HepG2 (cell line): ENCODE measurements around the gene CTU2. TPM values are rescaled to one million over a fixed set of nuclear protein-coding genes. Genes with fewer than 3 reads are reported as not detected.

Experiments
- ATF1 ChIP-seq: IDR thresholded peaks from 2 replicates; pipeline ENCODE4 v1.6.1; 2016; ENCODE audit warnings: mild to moderate bottlenecking, control low read depth
- CENPT ChIP-seq: sonication (generic); formaldehyde crosslinking; IDR thresholded peaks from 2 replicates; pipeline ENCODE4 v1.8.0; 2022; ENCODE audit warnings: low read depth, mild to moderate bottlenecking, moderate library complexity, missing genetic modification reagents
- MEF2D ChIP-seq: sonication (generic); formaldehyde crosslinking; IDR thresholded peaks from 2 replicates; pipeline ENCODE4 v1.5.1; 2020; ENCODE audit warnings: mild to moderate bottlenecking, missing genetic modification reagents
- MLLT10 ChIP-seq: sonication (generic); formaldehyde crosslinking; IDR thresholded peaks from 2 replicates; pipeline ENCODE4 v1.4.0; 2020; ENCODE audit warnings: missing genetic modification reagents
- NFE2L1 ChIP-seq: sonication (generic); formaldehyde crosslinking; IDR thresholded peaks from 2 replicates; pipeline ENCODE4 v1.4.0; 2020; ENCODE audit warnings: missing genetic modification reagents, mild to moderate bottlenecking, borderline replicate concordance
- RXRB ChIP-seq: IDR thresholded peaks from 2 replicates; pipeline ENCODE4 v1.6.1; 2016; ENCODE audit warnings: borderline replicate concordance, missing genetic modification reagents, missing compliant biosample characterization
- SP1 ChIP-seq, 2 experiments: fragments of 450-650 bp in 1 of 2; sonication (generic) in 1 of 2; formaldehyde crosslinking in 1 of 2; IDR thresholded peaks; 2 replicates each; pipeline versions ENCODE4 v1.4.0 to v1.6.1; 2016 to 2020; ENCODE audit warnings: missing genetic modification reagents in 1 of 2
- TBL1XR1 ChIP-seq: fragments of 150-350 bp; IDR thresholded peaks from 2 replicates; pipeline ENCODE4 v1.6.1; 2014; ENCODE audit warnings: borderline replicate concordance, low read length; ENCODE audit not compliant: partially characterized antibody
- YEATS2 ChIP-seq: sonication (generic); formaldehyde crosslinking; IDR thresholded peaks from 2 replicates; pipeline ENCODE4 v1.4.0; 2020; ENCODE audit warnings: missing genetic modification reagents, borderline replicate concordance
- ZFY ChIP-seq: sonication (generic); formaldehyde crosslinking; IDR thresholded peaks from 2 replicates; pipeline ENCODE4 v1.4.0; 2020; ENCODE audit warnings: missing genetic modification reagents
- ZMAT3 ChIP-seq: sonication (generic); formaldehyde crosslinking; conservative IDR thresholded peaks from 2 replicates; pipeline ENCODE4 v1.7.0; 2021; ENCODE audit warnings: missing genetic modification reagents
- ZNF121 ChIP-seq: sonication (generic); formaldehyde crosslinking; IDR thresholded peaks from 2 replicates; pipeline ENCODE4 v1.5.0; 2020; ENCODE audit warnings: mild to moderate bottlenecking, missing genetic modification reagents
- ZNF207 ChIP-seq: fragments of 450-650 bp; IDR thresholded peaks from 2 replicates; pipeline ENCODE4 v1.6.1; 2016; ENCODE audit warnings: antibody characterized with exemption, borderline replicate concordance
- ZNF232 ChIP-seq: sonication (generic); formaldehyde crosslinking; IDR thresholded peaks from 2 replicates; pipeline ENCODE4 v1.4.0; 2020; ENCODE audit warnings: missing genetic modification reagents, borderline replicate concordance
- ZNF383 ChIP-seq: sonication (generic); formaldehyde crosslinking; IDR thresholded peaks from 2 replicates; pipeline ENCODE4 v1.4.0; 2020; ENCODE audit warnings: missing genetic modification reagents, mild to moderate bottlenecking, borderline replicate concordance
- ZNF607 ChIP-seq: sonication (generic); formaldehyde crosslinking; IDR thresholded peaks from 2 replicates; pipeline ENCODE4 v1.5.1; 2020; ENCODE audit warnings: missing genetic modification reagents, mild to moderate bottlenecking, borderline replicate concordance
- ZNF761 ChIP-seq: sonication (generic); formaldehyde crosslinking; conservative IDR thresholded peaks from 2 replicates; pipeline ENCODE4 v1.4.0; 2020; ENCODE audit warnings: mild to moderate bottlenecking, missing genetic modification reagents
- ZNF768 ChIP-seq: sonication (generic); formaldehyde crosslinking; IDR thresholded peaks from 2 replicates; pipeline ENCODE4 v1.4.0; 2020; ENCODE audit warnings: missing genetic modification reagents
- ZNF790 ChIP-seq: sonication (generic); formaldehyde crosslinking; IDR thresholded peaks from 2 replicates; pipeline ENCODE4 v1.8.0; 2022; ENCODE audit warnings: missing genetic modification reagents, mild to moderate bottlenecking, borderline replicate concordance
- ZNF879 ChIP-seq: sonication (generic); formaldehyde crosslinking; IDR thresholded peaks from 2 replicates; pipeline ENCODE4 v1.8.1; 2023; ENCODE audit warnings: missing genetic modification reagents
- polyA plus RNA-seq, 8 experiments: library from polyadenylated mRNA; depleted of rRNA in 3 of 8; stranded (reverse) in 7 of 8; unstranded in 1 of 8; fragments of >200 nt; fragmentation: Illumina TruSeq in 4 of 8; extraction: Trizol in 4 of 8; gene quantifications; 2 replicates each; pipeline versions ENCODE4 v1.2.1 to v1.2.3, GENCODE V29; 2011 to 2016; ENCODE audit warnings: low read depth in 4 of 8, missing spikeins in 1 of 8, mixed read lengths in 1 of 8; ENCODE audit not compliant: insufficient read depth in 1 of 8
- total RNA-seq, 5 experiments: library from RNA; depleted of rRNA; stranded (reverse); fragments of >200 nt; fragmentation: Illumina TruSeq; extraction: Trizol; gene quantifications; 2 replicates each; pipeline ENCODE4 v1.2.3, GENCODE V29; 2016; ENCODE audit warnings: low read depth in 1 of 5
- TF ChIP-seq, protein P1 (sequence below): sonication (generic); formaldehyde crosslinking; IDR thresholded peaks from 2 replicates; pipeline ENCODE4 v1.5.1; 2020; ENCODE audit warnings: mild to moderate bottlenecking, missing genetic modification reagents
- TF ChIP-seq, protein P2 (sequence below): sonication (generic); formaldehyde crosslinking; IDR thresholded peaks from 2 replicates; pipeline ENCODE4 v1.4.0; 2020; ENCODE audit warnings: missing genetic modification reagents
- TF ChIP-seq, protein P3 (sequence below): sonication (generic); formaldehyde crosslinking; IDR thresholded peaks from 2 replicates; pipeline ENCODE4 v1.8.0; 2022; ENCODE audit warnings: low read depth, missing genetic modification reagents

The CTU2 gene
- total and polyA plus RNA-seq, 2 of the 13 experiments (the other 11 are each of a cell fraction or from before 2014, with no cell fraction given) = 13.3 to 21.9 TPM

DNA sequence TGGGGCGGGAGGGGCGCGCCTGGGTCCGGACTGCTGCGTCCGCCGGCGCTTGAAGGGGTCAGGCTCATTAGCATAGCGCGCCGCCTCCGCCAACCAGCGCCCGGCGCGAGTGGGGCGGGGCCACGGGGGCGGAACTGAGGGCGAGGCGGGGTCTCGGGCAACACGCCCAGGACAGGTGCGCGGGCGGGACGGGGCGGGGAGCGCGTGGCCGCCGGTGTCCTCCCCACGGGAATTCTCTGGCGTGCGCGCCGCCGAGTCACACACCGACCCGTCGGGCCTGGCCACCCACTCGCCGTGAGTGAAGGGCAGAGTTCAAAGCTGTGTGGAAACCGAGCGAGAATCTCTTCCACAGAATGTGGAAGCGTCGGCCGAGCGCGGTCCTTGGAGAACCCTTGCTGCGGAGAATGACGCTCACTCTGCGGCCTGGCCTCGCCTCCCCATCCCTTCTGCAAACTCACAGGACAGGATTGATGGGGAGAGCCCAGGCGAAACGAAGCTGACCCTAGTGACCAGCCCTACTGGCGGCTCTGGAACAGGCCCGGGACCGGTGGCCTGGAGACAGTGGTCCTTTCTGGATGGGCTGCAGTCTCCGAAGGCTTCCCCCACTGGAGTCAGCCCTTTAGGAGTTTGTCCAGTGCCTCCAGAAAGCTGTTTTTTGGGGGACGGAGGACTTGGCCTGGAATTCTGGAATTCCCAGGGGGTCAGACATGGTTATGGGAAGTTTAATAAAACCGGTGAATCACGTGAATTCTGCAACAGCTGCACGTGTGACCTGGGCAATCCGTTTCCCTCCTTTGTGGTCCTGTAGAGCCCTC lies 19.7 kb upstream of the CTU2 start, which contains the start of gene SNAI3 (continued):
- TF ChIP-seq ZNF768 = no peak
- no peak for TF ChIP-seq ZNF790 (CRISPR knock-in tag)
- TF ChIP-seq ZNF121 = 0 out of 2 replicates have a peak, but pooled peaks have one; percentile 31
- TF ChIP-seq RXRB (CRISPR knock-in tag) = no peak
- no peak for TF ChIP-seq SP1 (IDR thresholded peaks at IDR 0.05)
- peak; percentile 86 for TF ChIP-seq SP1 (CRISPR knock-in tag; IDR thresholded peaks at IDR 0.05)
- TF ChIP-seq MEF2D = peak; percentile 38; the same call in 1 of the 2 replicates
- no peak for TF ChIP-seq ZNF207
- no peak for TF ChIP-seq TBL1XR1
- TF ChIP-seq ATF1 (CRISPR knock-in tag) = no peak
- TF ChIP-seq, protein P1, sequence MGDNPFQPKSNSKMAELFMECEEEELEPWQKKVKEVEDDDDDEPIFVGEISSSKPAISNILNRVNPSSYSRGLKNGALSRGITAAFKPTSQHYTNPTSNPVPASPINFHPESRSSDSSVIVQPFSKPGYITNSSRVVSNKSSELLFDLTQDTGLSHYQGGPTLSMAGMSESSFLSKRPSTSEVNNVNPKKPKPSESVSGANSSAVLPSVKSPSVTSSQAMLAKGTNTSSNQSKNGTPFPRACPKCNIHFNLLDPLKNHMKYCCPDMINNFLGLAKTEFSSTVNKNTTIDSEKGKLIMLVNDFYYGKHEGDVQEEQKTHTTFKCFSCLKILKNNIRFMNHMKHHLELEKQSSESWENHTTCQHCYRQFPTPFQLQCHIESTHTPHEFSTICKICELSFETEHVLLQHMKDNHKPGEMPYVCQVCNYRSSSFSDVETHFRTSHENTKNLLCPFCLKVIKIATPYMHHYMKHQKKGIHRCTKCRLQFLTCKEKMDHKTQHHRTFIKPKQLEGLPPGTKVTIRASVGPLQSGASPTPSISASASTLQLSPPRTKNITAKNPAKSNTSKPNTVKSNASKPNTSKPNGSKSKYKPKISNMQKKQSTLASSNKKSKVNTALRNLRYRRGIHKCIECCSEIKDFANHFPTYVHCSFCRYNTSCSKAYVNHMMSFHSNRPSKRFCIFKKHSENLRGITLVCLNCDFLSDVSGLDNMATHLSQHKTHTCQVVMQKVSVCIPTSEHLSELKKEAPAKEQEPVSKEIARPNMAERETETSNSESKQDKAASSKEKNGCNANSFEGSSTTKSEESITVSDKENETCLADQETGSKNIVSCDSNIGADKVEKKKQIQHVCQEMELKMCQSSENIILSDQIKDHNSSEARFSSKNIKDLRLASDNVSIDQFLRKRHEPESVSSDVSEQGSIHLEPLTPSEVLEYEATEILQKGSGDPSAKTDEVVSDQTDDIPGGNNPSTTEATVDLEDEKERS (CRISPR knock-in tag) = 0 out of 2 replicates have a peak, but pooled peaks have one; percentile 44
- peak; percentile 72 for TF ChIP-seq ZMAT3
- TF ChIP-seq ZNF879 (CRISPR knock-in tag) = peak; percentile 87; the same call in 1 of the 2 replicates
- peak; percentile 89 for TF ChIP-seq ZNF607
- peak; percentile 87; the same call in 1 of the 2 replicates for TF ChIP-seq ZNF761
- peak; percentile 86 for TF ChIP-seq CENPT (CRISPR knock-in tag)
- TF ChIP-seq, protein P2, sequence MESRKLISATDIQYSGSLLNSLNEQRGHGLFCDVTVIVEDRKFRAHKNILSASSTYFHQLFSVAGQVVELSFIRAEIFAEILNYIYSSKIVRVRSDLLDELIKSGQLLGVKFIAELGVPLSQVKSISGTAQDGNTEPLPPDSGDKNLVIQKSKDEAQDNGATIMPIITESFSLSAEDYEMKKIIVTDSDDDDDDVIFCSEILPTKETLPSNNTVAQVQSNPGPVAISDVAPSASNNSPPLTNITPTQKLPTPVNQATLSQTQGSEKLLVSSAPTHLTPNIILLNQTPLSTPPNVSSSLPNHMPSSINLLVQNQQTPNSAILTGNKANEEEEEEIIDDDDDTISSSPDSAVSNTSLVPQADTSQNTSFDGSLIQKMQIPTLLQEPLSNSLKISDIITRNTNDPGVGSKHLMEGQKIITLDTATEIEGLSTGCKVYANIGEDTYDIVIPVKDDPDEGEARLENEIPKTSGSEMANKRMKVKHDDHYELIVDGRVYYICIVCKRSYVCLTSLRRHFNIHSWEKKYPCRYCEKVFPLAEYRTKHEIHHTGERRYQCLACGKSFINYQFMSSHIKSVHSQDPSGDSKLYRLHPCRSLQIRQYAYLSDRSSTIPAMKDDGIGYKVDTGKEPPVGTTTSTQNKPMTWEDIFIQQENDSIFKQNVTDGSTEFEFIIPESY (CRISPR knock-in tag) = no peak
- TF ChIP-seq NFE2L1 (CRISPR knock-in tag) = peak; percentile 68; the same call in 1 of the 2 replicates
- TF ChIP-seq ZNF383 (CRISPR knock-in tag) = 0 out of 2 replicates have a peak, but pooled peaks have one; percentile 34
- TF ChIP-seq, protein P3, sequence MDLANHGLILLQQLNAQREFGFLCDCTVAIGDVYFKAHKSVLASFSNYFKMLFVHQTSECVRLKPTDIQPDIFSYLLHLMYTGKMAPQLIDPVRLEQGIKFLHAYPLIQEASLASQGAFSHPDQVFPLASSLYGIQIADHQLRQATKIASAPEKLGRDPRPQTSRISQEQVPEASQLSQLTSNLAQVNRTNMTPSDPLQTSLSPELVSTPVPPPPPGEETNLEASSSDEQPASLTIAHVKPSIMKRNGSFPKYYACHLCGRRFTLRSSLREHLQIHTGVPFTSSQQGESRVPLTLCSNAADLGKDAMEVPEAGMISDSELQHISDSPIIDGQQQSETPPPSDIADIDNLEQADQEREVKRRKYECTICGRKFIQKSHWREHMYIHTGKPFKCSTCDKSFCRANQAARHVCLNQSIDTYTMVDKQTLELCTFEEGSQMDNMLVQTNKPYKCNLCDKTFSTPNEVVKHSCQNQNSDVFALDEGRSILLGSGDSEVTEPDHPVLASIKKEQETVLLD = 0 out of 2 replicates have a peak, but pooled peaks have one; percentile 17
- no peak; the same call in 1 of the 2 replicates for TF ChIP-seq YEATS2 (CRISPR knock-in tag)
- TF ChIP-seq ZNF232 = peak; percentile 24; the same call in 1 of the 2 replicates
- TF ChIP-seq ZFY (CRISPR knock-in tag) = peak; percentile 59
- TF ChIP-seq MLLT10 (CRISPR knock-in tag) = no peak
